H1 (cell line): Measurements from ENCODE around the gene BTD. TPM values are rescaled to one million over a fixed set of nuclear protein-coding genes. Genes with fewer than 3 reads are reported as not detected.

ENCODE experiments used
- NANOG ChIP-seq: IDR thresholded peaks from 2 replicates; pipeline ENCODE4 v1.6.1; 2011; ENCODE audit warnings: low read length, low read depth, mild to moderate bottlenecking, inconsistent platforms; ENCODE audit not compliant: insufficient read depth, poor library complexity, severe bottlenecking
- polyA plus RNA-seq, 7 experiments: library from polyadenylated mRNA; depleted of rRNA in 3 of 7; stranded (reverse) in 5 of 7; unstranded in 2 of 7; fragments of >200 nt in 5 of 7; fragments of 200-250 nt in 2 of 7; gene quantifications; 1 replicate in 5 of 7; 2 replicates in 1 of 7; 4 replicates in 1 of 7; pipeline versions ENCODE4 v1.2.1 to v1.2.3, GENCODE V29; 2011 to 2013; ENCODE audit warnings: missing spikeins in 2 of 7, mixed read lengths in 2 of 7
- total RNA-seq: library from RNA; stranded (reverse); fragmentation: NEBNext Ultra II Directional; extraction: Animal tissue kit (Norgen Biotek cat#: 25700); gene quantifications from 2 replicates; pipeline ENCODE4 v1.2.1, GENCODE V29; 2021

Gene BTD
- total and polyA plus RNA-seq, 2 of the 8 experiments (the other 6 are each of a cell fraction or from before 2014, with no cell fraction given), result 21.8 to 36.7 TPM

DNA sequence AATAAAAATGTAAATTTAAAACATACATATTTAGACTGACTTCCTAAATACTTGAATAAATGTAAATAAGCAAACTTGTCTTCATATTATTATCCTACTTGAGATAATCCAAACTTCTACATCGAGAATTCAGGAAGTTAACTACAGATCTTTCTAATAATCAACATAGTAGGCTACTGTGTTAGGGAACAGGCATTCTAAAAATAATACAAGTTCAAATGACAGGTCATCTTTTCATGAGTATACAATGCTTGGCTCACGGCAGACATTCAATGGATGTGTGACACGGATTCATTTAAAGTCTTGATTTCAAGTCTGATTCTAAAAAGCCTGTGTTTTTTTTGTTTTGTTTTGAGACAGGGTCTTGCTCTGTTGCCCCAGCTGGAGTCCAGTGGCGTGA lies 88.7 kb downstream of the BTD start (continued):
- TF ChIP-seq NANOG, result no peak
- TF ChIP-seq, all 59 proteins: peak for 0
